Hematopoietic multipotent progenitor cell (in vitro differentiated cells): ENCODE results near the gene OR6J1. TPM values are rescaled to one million over a fixed set of nuclear protein-coding genes. Genes with fewer than 3 reads are reported as not detected.
A peak's percentile ranks its signal among the peaks of the same experiment; 100 is the strongest.
"Not testable (repeated sequence)": the region's sequence is repeated elsewhere in the genome, so short reads cannot be mapped to it uniquely, and the experiment has no call there.

Experiments
- DNase-seq, 3 donors: peaks; one replicate each; pipeline ENCODE4 v3.0.0-alpha.2; 2011 to 2015; ENCODE audit warnings: low read depth in 2 of 3, low spot score in 2 of 3
- total RNA-seq: library from RNA; depleted of rRNA; stranded (reverse); fragments of >200 nt; gene quantifications from one replicate; pipeline ENCODE4 v1.2.3, GENCODE V29; 2012

The OR6J1 gene
- total RNA-seq, 1 donor = under 0.01 TPM

- no peak for DNase-seq
Measured at GRCh38 chr14:22651586-22651985, 7.4 kb upstream of the OR6J1 start.

GRCh38 chr14:22650960-22651521 lies 6.9 kb upstream of the OR6J1 start:
- DNase-seq = peak in 1 of 3 donors; percentile 6

- DNase-seq = no peak
Measured at GRCh38 chr14:22650046-22650739, 6.0 kb upstream of the OR6J1 start.

GRCh38 chr14:22648506-22648905 lies 4.4 kb upstream of the OR6J1 start:
- no peak for DNase-seq

- no peak for DNase-seq
Measured at GRCh38 chr14:22646570-22647254, 2.6 kb upstream of the OR6J1 start.

- DNase-seq = no peak
Measured at GRCh38 chr14:22641846-22642245, 2.3 kb downstream of the OR6J1 start.

- no peak for DNase-seq
Measured at GRCh38 chr14:22640192-22640591, 4.0 kb downstream of the OR6J1 start.

- DNase-seq = not testable (repeated sequence)
Measured at GRCh38 chr14:22635980-22636379, 8.2 kb downstream of the OR6J1 start.

- no peak for DNase-seq
Measured at GRCh38 chr14:22634233-22634900, 9.8 kb downstream of the OR6J1 start.

GRCh38 chr14:22630486-22630885 lies 13.7 kb downstream of the OR6J1 start:
- no peak for DNase-seq

GRCh38 chr14:22630066-22630465 lies 14.1 kb downstream of the OR6J1 start:
- no peak for DNase-seq

GRCh38 chr14:22629361-22629760 lies 14.8 kb downstream of the OR6J1 start:
- DNase-seq = no peak

- no peak for DNase-seq
Measured at GRCh38 chr14:22627506-22628263, 16.5 kb downstream of the OR6J1 start.

- no peak for DNase-seq
Measured at GRCh38 chr14:22626590-22626989, 17.6 kb downstream of the OR6J1 start.

- DNase-seq = peak in 2 of 3 donors; percentile 29 to 40
Measured at GRCh38 chr14:22623047-22623446, 21.1 kb downstream of the OR6J1 start.

- DNase-seq = no peak
Measured at GRCh38 chr14:22622255-22622654, 21.9 kb downstream of the OR6J1 start.

- DNase-seq = not testable (repeated sequence)
Measured at GRCh38 chr14:22615765-22616164, 28.4 kb downstream of the OR6J1 start.

GRCh38 chr14:22614240-22614799 lies 29.8 kb downstream of the OR6J1 start:
- DNase-seq = peak in 1 of 3 donors; percentile 12

GRCh38 chr14:22613736-22614239 lies 30.4 kb downstream of the OR6J1 start:
- no peak for DNase-seq

- no peak for DNase-seq
Measured at GRCh38 chr14:22613106-22613695, 31.0 kb downstream of the OR6J1 start.
